ENCODE results near the gene TUBGCP5.
"Not testable (repeated sequence)": the region's sequence is repeated elsewhere in the genome, so short reads cannot be mapped to it uniquely, and the experiment has no call there.

TUBGCP5 gene

GRCh38 chr15:23050708-23051107 lies 11.3 kb upstream of the TUBGCP5 start:
- H3K56ac ChIP-seq (ENCODE audit: low read length), result no peak overlapping the region
- no peak overlapping the region for H2AK5ac ChIP-seq (ENCODE audit: low read length)
- no peaks in the 10 kb centered on the region for H3K79me2 ChIP-seq (ENCODE audit: control insufficient read depth, insufficient read depth, low read length)
- H3K27ac ChIP-seq (ENCODE audit: low read depth, low read length), result no peak overlapping the region
- no peak for DNase-seq
- H3K4ac ChIP-seq (ENCODE audit: low read depth, low read length), result no peak overlapping the region
- no peak overlapping the region for H3K9ac ChIP-seq (ENCODE audit: low read length)
- H3K79me1 ChIP-seq (ENCODE audit: low read length), result no peaks in the 10 kb centered on the region
- H2BK15ac ChIP-seq (replicated peaks; ENCODE audit: low read depth), result no peak overlapping the region
- H3K4me3 ChIP-seq (ENCODE audit: low read length), result no peak overlapping the region
- H3K27me3 ChIP-seq (ENCODE audit: insufficient read depth, low read length, poor library complexity), result no peaks in the 10 kb centered on the region
- H3K18ac ChIP-seq (ENCODE audit: low read length), result no peak overlapping the region
- H3K4me1 ChIP-seq (ENCODE audit: control insufficient read depth, low read depth, low read length), result no peaks in the 10 kb centered on the region
- H4K8ac ChIP-seq (ENCODE audit: low read depth, low read length), result no peak overlapping the region
- H3K23ac ChIP-seq (ENCODE audit: low read length), result no peak overlapping the region
- H4K5ac ChIP-seq (ENCODE audit: low read length), result no peak overlapping the region
- no CpG with 5 or more reads among the region's 1 CpG for WGBS (ENCODE audit: extremely low coverage, insufficient coverage, low lambda C conversion rate)
- H2BK120ac ChIP-seq (ENCODE audit: low read depth, low read length), result no peak overlapping the region
- no peak overlapping the region for H3K4me2 ChIP-seq (ENCODE audit: low read length)
- no peaks in the 10 kb centered on the region for H3K36me3 ChIP-seq (ENCODE audit: control insufficient read depth, insufficient read depth, low read length)
- H2BK5ac ChIP-seq (ENCODE audit: low read length), result no peak overlapping the region

DNA sequence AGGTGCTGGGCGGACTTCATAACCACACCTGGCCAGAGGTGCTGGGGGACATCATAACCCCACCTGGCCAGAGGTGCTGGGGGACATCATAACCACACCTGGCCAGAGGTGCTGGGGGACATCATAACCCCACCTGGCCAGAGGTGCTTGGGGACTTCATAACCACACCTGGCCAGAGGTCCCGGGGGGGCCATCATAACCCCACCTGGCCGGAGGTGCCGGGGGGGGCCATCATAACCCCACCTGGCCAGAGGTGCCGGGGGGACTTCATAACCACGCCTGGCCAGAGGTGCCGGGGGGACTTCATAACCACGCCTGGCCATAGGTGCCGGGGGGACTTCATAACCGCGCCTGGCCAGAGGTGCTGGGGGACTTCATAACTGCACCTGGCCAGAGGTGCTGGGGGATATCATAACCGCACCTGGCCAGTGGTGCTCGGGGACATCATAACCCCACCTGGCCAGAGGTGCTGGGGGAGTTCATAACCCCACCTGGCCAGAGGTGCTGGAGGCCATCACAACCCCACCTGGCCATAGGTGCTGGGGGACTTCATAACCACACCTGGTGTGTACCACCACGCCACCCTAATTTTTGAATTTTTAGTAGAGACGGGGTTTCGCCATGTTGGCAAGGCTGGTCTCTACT lies 10.7 kb upstream of the TUBGCP5 start:
- Histone ChIP-seq H3K23ac (ENCODE audit: low read length) (no peak overlapping the region), H4K5ac (ENCODE audit: low read length) (no peak overlapping the region), H2BK5ac (ENCODE audit: low read length) (no peak overlapping the region), H3K4me3 (ENCODE audit: low read length) (no peak overlapping the region), H3K9ac (ENCODE audit: low read length) (no peak overlapping the region), H2BK15ac (replicated peaks; ENCODE audit: low read depth) (no peak overlapping the region), H2AK5ac (ENCODE audit: low read length) (no peak overlapping the region), H4K8ac (ENCODE audit: low read depth, low read length) (no peak overlapping the region), H3K79me2 (ENCODE audit: control insufficient read depth, insufficient read depth, low read length) (no peaks in the 10 kb centered on the region), H3K56ac (ENCODE audit: low read length) (no peak overlapping the region), H3K4me1 (ENCODE audit: control insufficient read depth, low read depth, low read length) (no peaks in the 10 kb centered on the region), H3K4me2 (ENCODE audit: low read length) (no peak overlapping the region), H3K27ac (ENCODE audit: low read depth, low read length) (no peak overlapping the region), H3K36me3 (ENCODE audit: control insufficient read depth, insufficient read depth, low read length) (no peaks in the 10 kb centered on the region), H3K27me3 (ENCODE audit: insufficient read depth, low read length, poor library complexity) (no peaks in the 10 kb centered on the region), H3K18ac (ENCODE audit: low read length) (no peak overlapping the region), H3K79me1 (ENCODE audit: low read length) (no peaks in the 10 kb centered on the region), H2BK120ac (ENCODE audit: low read depth, low read length) (no peak overlapping the region), H3K4ac (ENCODE audit: low read depth, low read length) (no peak overlapping the region)
- no peak for DNase-seq
- WGBS (ENCODE audit: extremely low coverage, insufficient coverage, low lambda C conversion rate), result no CpG with 5 or more reads among the region's 16 CpGs

GRCh38 chr15:23048572-23049282 lies 9.4 kb upstream of the TUBGCP5 start:
- not testable (repeated sequence) for H3K79me2 ChIP-seq (ENCODE audit: control insufficient read depth, insufficient read depth, low read length); H2AK5ac ChIP-seq (ENCODE audit: low read length); H2BK5ac ChIP-seq (ENCODE audit: low read length); H3K18ac ChIP-seq (ENCODE audit: low read length); H4K5ac ChIP-seq (ENCODE audit: low read length); H3K4me1 ChIP-seq (ENCODE audit: control insufficient read depth, low read depth, low read length); H2BK15ac ChIP-seq (replicated peaks; ENCODE audit: low read depth); H3K4ac ChIP-seq (ENCODE audit: low read depth, low read length); H3K4me2 ChIP-seq (ENCODE audit: low read length); H3K79me1 ChIP-seq (ENCODE audit: low read length); H3K9ac ChIP-seq (ENCODE audit: low read length); H2BK120ac ChIP-seq (ENCODE audit: low read depth, low read length); H3K4me3 ChIP-seq (ENCODE audit: low read length); DNase-seq; H3K23ac ChIP-seq (ENCODE audit: low read length); H3K36me3 ChIP-seq (ENCODE audit: control insufficient read depth, insufficient read depth, low read length); H3K56ac ChIP-seq (ENCODE audit: low read length); H3K27me3 ChIP-seq (ENCODE audit: insufficient read depth, low read length, poor library complexity); H4K8ac ChIP-seq (ENCODE audit: low read depth, low read length); H3K27ac ChIP-seq (ENCODE audit: low read depth, low read length)
- no CpG with 5 or more reads among the region's 9 CpGs for WGBS (ENCODE audit: extremely low coverage, insufficient coverage, low lambda C conversion rate)

GRCh38 chr15:23043987-23044386 lies 4.6 kb upstream of the TUBGCP5 start:
- not testable (repeated sequence) for DNase-seq; H3K79me1 ChIP-seq (ENCODE audit: low read length); H3K4me2 ChIP-seq (ENCODE audit: low read length); H3K79me2 ChIP-seq (ENCODE audit: control insufficient read depth, insufficient read depth, low read length); H2BK120ac ChIP-seq (ENCODE audit: low read depth, low read length); H3K4me1 ChIP-seq (ENCODE audit: control insufficient read depth, low read depth, low read length); H3K27me3 ChIP-seq (ENCODE audit: insufficient read depth, low read length, poor library complexity); H2BK5ac ChIP-seq (ENCODE audit: low read length); H3K4ac ChIP-seq (ENCODE audit: low read depth, low read length); H3K27ac ChIP-seq (ENCODE audit: low read depth, low read length); H4K8ac ChIP-seq (ENCODE audit: low read depth, low read length); H2BK15ac ChIP-seq (replicated peaks; ENCODE audit: low read depth); H3K56ac ChIP-seq (ENCODE audit: low read length); H3K18ac ChIP-seq (ENCODE audit: low read length); H4K5ac ChIP-seq (ENCODE audit: low read length); H3K4me3 ChIP-seq (ENCODE audit: low read length); H3K36me3 ChIP-seq (ENCODE audit: control insufficient read depth, insufficient read depth, low read length); H3K9ac ChIP-seq (ENCODE audit: low read length); H2AK5ac ChIP-seq (ENCODE audit: low read length); H3K23ac ChIP-seq (ENCODE audit: low read length)
- no CpG with 5 or more reads among the region's 2 CpGs for WGBS (ENCODE audit: extremely low coverage, insufficient coverage, low lambda C conversion rate)

- H3K4me1 ChIP-seq (ENCODE audit: control insufficient read depth, low read depth, low read length); H3K56ac ChIP-seq (ENCODE audit: low read length); H4K5ac ChIP-seq (ENCODE audit: low read length); H2BK15ac ChIP-seq (replicated peaks; ENCODE audit: low read depth); H3K36me3 ChIP-seq (ENCODE audit: control insufficient read depth, insufficient read depth, low read length); H2BK120ac ChIP-seq (ENCODE audit: low read depth, low read length); H3K79me1 ChIP-seq (ENCODE audit: low read length); H3K79me2 ChIP-seq (ENCODE audit: control insufficient read depth, insufficient read depth, low read length); DNase-seq; H3K27me3 ChIP-seq (ENCODE audit: insufficient read depth, low read length, poor library complexity); H4K8ac ChIP-seq (ENCODE audit: low read depth, low read length); H3K9ac ChIP-seq (ENCODE audit: low read length); H2BK5ac ChIP-seq (ENCODE audit: low read length); H3K4me2 ChIP-seq (ENCODE audit: low read length); H3K4me3 ChIP-seq (ENCODE audit: low read length); H2AK5ac ChIP-seq (ENCODE audit: low read length); H3K18ac ChIP-seq (ENCODE audit: low read length); H3K27ac ChIP-seq (ENCODE audit: low read depth, low read length); H3K4ac ChIP-seq (ENCODE audit: low read depth, low read length); H3K23ac ChIP-seq (ENCODE audit: low read length): not testable (repeated sequence)
- WGBS (ENCODE audit: extremely low coverage, insufficient coverage, low lambda C conversion rate), result no CpG with 5 or more reads among the region's 4 CpGs
Measured at GRCh38 chr15:23043535-23043934, 4.2 kb upstream of the TUBGCP5 start.

DNA sequence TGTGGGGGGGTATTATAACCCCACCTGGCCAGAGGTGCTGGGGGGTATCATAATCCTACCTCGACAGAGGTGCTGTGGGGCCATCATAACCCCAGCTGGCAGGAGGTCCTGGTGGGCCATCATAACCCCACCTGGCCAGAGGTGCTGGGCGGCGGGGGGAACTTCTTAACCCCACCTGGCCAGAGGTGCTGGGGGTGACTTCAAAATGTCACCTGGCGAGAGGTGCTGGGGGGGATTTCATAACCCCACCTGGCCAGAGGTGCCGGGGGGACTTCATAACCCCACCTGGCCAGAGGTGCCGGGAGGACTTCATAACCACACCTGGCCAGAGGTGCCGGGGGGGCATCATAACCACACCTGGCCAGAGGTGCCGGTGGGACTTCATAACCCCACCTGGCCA lies 2.4 kb upstream of the TUBGCP5 start:
- H4K8ac ChIP-seq (ENCODE audit: low read depth, low read length); H3K9ac ChIP-seq (ENCODE audit: low read length); H3K18ac ChIP-seq (ENCODE audit: low read length); H3K36me3 ChIP-seq (ENCODE audit: control insufficient read depth, insufficient read depth, low read length); H3K27me3 ChIP-seq (ENCODE audit: insufficient read depth, low read length, poor library complexity); H4K5ac ChIP-seq (ENCODE audit: low read length); H3K4me3 ChIP-seq (ENCODE audit: low read length); H2BK5ac ChIP-seq (ENCODE audit: low read length); H3K4ac ChIP-seq (ENCODE audit: low read depth, low read length); H2BK15ac ChIP-seq (replicated peaks; ENCODE audit: low read depth); H2AK5ac ChIP-seq (ENCODE audit: low read length); H3K79me1 ChIP-seq (ENCODE audit: low read length); H3K79me2 ChIP-seq (ENCODE audit: control insufficient read depth, insufficient read depth, low read length); DNase-seq; H3K27ac ChIP-seq (ENCODE audit: low read depth, low read length); H3K4me2 ChIP-seq (ENCODE audit: low read length); H3K23ac ChIP-seq (ENCODE audit: low read length); H2BK120ac ChIP-seq (ENCODE audit: low read depth, low read length); H3K4me1 ChIP-seq (ENCODE audit: control insufficient read depth, low read depth, low read length); H3K56ac ChIP-seq (ENCODE audit: low read length): not testable (repeated sequence)
- no CpG with 5 or more reads among the region's 8 CpGs for WGBS (ENCODE audit: extremely low coverage, insufficient coverage, low lambda C conversion rate)

All from mesendoderm (in vitro differentiated cells).